GM18507 (cell line): Measurements from ENCODE around the gene PLEKHA8.
A peak's percentile ranks its signal among the peaks of the same experiment; 100 is the strongest.

Experiments used
- DNase-seq: peaks from one replicate; pipeline ENCODE4 v3.0.0; 2011; ENCODE audit warnings: low read depth; ENCODE audit not compliant: insufficient read length; ENCODE audit errors: extremely low spot score
- FAIRE-seq: peaks from 2 replicates; lab custom pipeline; 2011; peaks lifted over from hg19 to GRCh38; lab: Jason Lieb, UNC

Gene PLEKHA8

DNA sequence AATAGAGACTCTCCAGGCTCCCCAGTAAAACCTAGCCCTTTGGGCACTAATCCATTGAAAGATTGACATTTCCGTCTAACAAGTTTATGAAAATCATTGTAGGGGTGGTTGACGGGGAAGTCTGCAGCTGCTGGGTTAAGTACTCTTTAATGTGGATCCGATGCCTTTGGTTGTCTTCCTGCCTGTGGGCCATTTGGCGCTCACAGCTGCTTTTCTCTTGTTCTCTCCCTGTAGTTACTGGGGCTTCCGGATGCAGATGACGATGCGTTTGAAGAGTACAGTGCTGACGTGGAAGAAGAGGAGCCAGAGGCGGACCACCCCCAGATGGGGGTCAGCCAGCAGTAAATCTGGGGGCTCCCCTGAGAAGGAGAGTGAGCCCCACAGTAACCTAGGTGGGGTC lies 129.0 kb downstream of the PLEKHA8 start:
- no peak for FAIRE-seq

DNA sequence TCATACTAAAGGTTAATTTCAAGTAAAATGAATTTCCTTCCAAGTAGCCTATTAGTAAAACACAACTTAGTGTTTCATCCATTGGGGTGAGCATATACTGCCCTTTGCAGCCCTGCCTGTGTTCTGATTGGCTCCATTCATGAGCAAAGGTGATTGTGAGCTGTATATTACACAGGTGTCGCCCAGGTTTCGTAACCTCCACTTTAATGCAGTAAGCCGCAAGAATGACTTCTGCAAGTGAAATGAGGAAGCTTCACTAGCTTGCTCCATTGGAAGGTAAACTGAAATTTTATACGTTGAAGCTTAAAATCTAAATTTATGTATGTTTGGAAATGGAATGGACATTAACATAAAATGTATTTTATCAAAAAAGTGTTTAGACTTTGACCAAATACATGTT lies 131.0 kb downstream of the PLEKHA8 start:
- DNase-seq (no peak), FAIRE-seq (no peak)

More for the DNA sequence above, 129.0 kb downstream of the PLEKHA8 start:
- no peak for DNase-seq

DNA sequence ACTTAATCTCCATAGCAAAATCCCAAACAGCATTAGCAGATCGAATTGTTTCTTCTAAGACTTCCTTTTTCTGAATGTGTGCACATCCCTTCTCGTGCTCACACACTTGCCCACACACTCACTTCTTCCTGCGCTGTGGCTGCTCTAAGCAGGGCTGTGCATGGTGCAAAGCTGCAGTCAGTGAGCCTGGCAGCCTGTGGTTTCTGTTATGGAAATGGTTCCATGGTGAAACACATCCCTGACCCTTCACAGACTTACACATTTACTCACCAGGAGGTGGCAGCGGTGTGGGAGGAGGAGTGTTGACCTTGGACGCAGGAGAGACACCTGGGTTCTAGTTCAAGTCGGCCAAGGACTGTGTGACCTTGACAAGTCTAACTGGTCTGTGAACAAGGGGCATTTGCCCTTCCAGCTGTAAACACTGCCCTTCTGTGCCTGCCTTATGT lies 131.5 kb downstream of the PLEKHA8 start:
- FAIRE-seq (peak; percentile 73), DNase-seq (no peak)

DNA sequence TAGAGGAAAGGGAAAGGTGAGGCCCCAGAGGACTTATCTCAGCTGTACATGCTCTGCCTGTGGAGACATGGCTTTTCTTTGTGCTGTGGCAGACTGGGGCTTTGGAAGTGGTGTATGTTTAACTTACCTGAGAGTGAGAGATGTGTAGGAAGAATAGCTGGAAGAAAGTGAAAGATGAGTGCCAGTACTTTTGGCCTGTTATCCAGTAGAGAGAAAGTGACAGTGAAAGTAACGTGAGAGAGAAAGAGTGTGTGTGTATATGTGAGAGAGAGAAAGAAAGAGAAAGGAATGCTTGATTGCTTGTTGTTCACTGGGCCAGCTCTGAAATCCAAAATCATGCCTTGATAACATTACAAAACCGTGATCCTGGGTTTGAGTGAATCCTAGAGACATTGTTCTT lies 132.1 kb downstream of the PLEKHA8 start:
- no peak for FAIRE-seq
- DNase-seq = no peak

DNA sequence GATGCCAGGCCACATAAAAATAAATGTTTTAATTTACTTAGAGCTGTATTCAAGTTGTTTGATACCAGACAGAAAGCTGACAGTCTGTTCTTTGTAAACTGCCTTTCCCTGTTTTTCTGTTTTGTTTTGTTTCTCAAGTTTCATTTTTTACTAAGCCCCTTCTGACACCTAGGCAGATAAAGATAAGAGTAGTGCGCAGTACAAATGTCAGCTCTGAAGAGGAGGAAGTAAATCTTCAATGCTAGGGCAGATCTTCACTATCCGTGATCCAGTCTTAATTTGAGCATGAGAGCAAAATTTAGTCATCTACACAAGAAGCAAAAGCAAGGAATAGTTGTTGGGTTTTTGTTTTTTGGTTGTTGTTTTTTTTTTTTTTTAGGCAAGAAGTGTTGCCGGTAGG lies 133.9 kb downstream of the PLEKHA8 start:
- no peak for FAIRE-seq
- no peak for DNase-seq

DNA sequence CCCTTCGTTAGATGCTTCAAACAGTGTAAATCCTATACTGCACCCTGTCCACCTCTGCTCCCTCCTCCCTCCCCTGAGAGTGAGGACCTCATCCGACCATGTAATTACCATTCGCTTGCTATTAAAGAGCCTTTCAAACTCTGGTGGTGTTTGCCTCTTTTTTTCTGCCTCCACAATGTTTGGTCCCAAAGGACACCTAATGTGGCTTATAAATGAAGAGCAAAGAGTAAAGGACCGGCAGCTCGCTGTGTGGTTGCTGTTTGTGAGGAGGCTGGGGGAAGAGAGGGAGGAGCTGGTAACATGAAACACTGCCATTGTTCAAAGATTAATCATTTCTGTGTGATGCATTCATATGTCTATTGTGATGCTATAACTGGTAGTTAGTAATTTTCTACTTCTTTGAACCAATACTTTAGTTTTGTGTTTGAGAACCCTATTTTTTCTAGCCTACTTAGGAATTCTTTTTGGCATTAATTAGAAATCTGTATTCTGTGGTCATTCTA lies 134.5 kb downstream of the PLEKHA8 start:
- FAIRE-seq (no peak), DNase-seq (no peak)

DNA sequence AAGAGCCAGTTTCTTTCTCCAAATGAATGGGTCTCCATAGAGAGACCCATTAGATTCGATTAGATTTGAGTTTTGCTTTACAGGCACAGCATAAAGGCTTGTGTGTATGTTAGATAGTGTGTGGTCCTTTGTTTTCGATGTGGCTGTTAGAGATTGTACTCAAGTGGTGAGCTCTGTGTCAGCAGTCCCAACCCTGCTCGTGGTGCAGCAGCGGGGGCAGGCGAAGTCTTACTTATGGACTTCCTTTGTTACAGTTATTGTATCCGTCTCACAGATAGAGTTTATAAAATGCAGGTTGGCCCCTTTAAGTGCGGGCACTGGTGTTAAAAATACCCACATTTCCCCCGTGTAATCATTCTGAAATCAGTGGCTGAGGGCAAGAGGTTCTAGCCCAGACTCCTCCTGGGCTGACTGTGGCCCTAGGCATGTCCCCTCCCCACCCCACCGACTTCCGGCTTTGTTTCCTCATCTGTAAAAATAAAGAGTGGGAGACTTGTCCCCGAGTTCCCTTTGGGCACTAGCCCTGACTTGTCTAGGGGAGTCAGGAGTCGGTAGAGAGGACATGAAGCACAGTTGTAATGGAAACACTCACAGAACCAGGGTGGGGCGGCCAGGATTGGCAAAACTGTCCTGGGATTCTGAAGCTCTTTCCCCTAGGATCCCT lies 135.2 kb downstream of the PLEKHA8 start:
- no peak for DNase-seq
- peak; percentile 87 for FAIRE-seq

DNA sequence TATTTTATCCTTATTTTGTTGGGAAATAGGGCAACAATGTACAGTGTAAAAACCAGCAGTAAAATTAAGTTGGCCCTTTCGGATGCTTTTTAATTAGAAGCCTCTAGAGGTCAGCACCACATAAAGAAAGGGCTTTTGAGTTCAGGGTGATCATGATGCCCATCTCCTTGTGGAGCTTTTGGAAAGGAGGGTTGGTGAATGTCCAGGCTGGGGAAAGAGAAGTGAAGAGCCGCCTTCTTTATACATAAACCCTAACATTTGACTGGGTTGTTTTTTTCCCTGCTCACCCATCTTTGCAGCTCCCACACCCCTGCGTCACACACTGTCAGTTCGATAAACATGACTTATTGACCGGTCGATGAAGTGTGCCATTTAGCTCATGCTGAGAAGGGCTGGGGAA lies 136.4 kb downstream of the PLEKHA8 start:
- FAIRE-seq = peak; percentile 70
- peak; percentile 47 for DNase-seq

DNA sequence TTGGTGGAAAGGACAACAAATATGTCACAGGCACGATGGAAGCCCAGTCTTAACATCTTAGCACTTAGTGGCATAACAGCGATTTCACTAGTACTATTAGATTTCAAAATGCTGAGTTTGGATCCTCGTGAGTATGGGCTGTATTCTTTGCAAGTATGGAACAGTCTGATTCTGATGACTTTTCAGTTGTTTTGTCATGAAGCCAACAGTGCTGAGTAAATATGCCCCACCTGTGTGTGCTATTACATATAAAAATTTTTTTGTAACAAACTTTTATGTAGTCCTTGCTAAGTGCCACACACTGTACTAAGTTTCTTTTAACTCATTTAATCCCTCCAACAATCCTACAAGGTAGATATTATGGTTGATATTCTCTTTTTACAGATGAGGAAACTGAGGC lies 137.4 kb downstream of the PLEKHA8 start:
- no peak for FAIRE-seq
- no peak for DNase-seq

DNA sequence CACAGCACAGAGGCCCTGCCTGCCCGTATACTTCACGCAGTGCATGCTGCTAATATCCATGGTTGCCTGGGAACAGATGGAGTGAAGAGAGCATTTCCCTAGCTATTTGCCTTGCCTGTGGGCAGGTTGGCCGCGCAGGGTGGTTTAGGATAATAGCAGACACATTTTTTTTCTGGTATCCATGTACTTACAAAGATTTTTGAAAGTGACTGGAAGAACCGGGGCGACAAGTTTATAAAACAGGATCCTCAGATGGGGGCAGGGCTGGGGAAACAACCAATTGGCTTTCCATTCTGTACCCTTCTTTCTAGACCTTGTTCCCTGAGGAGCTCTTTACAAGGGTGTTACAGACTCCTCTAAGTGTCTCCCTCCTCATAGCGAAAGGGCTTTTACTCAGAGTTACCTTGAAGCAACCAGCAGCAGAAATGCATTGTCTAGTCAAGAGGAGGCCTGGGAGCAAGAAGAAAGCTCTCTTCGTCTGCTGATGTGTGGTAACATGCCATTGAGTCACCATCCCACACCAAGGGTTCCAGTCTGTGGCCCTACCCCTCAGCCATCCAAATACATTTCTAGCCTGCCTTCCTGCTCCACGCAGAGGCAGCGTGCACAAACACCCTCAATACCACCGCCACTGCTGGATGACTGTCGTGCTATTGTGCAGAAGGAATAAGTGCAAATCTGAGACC lies 138.1 kb downstream of the PLEKHA8 start:
- no peak for DNase-seq
- FAIRE-seq = no peak

DNA sequence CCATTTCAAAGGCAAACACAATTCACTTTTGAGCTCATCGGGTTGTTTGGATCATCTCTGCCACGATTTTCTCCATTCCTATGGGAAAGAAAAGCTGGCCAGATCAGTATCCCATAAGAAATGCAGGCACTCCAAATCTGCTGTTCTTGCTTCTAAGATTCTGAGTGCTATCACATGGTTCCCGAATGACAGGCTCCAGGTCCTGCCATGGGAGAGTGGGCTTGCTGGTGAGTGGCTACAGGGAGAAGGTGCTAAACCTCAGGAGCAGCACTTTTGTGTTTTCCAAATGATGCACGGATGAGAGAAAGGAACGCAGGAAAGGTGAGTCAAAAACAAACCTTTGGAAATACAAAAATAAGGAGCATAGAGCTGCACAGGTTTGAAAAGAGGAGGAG lies 138.6 kb downstream of the PLEKHA8 start:
- no peak for FAIRE-seq
- no peak for DNase-seq

DNA sequence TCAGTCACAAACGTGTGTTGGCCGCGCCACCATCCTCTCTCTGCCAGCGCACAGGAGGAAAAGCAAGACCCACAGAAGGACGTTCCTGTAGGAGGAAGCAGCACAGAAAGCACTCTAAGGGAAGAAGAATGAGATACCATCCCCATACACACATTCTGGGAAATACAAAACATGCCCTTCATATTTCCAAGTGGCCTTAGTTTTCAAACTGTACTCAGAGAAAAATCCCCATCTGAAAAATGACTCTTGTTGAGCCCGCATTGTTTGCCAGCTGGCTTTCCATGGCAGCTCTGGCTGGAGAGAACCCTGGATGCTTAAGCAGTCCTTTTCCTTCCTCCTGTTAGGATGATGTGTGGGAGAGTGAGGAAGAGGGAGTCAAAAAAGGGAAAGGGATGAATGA lies 139.7 kb downstream of the PLEKHA8 start:
- FAIRE-seq (no peak), DNase-seq (no peak)

DNA sequence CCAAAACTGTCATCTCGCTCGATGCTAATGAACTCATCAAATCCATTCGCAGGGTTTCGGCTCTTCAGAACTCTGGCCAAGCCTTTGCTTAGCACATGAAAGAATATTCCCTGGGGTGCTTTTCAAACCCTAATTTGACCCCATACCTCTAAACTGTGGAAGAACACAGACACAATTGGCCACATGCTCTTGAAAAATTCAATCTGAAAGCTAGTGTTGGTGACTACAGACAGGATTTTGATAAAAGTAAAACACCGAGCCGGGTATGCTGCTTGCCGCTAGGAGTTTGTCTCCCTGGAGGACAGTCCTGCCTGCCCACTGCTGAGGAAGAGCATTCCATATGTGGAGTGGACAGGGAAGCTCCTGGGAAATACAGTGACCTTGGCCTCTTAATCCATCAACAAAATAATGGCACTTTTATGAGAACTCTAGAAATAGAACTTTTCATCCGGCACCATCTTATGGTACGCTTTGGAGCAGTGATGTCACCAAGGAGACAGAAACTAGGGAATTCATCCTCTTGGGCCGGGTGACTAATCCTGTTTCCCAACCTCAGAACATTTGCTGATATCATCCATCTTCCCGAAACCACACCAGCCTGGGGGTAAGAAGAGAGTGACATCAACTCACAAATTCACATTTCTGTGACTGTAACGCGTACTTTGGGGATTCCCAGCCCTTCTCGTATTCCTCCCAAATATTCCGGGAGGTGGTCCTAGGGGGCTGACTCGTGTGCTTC lies 140.8 kb downstream of the PLEKHA8 start:
- FAIRE-seq = no peak

DNA sequence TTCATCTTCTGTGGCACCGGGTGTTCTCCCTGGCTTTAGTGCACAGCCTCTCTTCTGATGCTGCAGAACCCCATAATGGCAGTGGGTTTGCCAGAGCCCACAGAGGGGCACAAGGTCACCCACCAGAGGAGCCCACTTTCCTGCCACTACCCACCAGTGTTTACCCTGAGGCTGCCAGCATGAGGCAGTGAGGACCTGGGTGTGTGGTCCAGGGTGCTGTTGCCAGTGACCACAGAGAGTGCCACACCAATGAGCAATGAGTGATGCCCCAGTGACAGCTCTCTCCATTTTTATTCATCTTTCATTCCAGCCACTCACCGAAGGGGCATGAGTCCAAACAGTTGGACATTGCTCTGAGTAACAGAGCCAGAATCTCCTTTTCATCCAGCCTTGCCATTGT lies 141.4 kb downstream of the PLEKHA8 start:
- no peak for DNase-seq
- no peak for FAIRE-seq

More for the DNA sequence above, 140.8 kb downstream of the PLEKHA8 start:
- DNase-seq = no peak

DNA sequence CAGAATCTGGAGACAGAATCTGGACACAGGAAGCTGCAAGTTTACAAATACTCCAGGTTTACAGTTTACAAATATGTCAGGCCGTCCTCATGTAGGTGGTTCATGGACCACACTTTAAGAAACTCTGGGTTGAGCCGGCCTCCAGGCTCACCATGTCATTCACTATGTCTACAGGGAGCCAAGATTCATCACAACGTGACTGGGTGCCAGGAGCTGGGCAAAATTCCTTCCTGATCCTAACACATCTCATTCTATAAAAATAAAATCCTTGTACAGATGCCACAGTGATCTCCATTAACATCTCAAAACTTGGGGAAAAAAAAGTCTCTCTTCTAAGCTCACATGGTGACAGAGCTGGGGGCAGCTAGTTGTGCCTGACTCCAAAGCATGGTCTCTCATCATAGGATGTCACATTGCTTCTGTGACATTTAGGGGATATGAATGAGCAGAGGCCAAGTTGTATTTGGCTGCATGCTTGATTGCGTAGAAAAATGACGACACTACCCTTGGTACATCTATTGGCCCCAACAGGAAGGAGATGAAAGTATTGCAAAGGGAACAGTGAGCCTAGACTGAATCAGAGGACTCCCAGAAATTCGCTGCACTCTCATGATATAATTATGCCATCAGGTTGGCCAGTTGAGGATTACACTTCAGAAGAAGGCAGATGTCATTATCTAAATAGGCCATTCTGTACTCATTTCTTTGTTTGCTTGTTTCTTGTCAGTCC lies 142.4 kb downstream of the PLEKHA8 start:
- FAIRE-seq (no peak), DNase-seq (no peak)

DNA sequence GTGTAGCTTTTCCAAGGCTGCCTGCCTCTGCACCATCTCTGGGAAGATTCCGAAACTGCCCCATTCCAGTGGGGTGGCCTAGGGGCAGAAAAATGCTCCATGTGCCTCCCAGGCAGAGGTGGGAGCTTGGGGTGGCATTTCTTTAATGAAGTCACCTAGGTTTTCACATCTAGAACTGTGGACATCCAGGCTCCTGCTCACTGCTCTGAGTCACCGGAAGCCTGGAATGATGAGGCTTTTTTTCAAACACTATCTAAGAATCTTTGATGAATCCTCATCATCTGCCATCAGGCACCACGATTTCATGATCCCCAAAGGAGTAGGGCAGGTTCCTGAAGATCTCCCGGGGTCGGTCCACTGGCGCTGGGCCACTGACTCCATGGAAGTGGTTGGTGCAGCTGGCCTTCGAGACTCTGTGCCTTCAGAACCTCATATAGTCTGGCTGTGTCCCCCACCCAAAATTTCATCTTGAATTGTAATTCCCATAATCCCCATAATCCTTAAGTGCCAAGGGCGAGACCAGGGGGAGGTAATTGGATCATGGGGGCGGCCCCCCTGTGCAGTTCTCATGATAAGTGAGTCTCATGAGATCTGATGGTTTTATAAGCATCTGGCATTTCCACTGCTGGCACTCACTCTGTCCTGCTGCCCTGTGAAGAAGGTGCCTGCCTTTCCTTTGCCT lies 143.7 kb downstream of the PLEKHA8 start:
- no peak for FAIRE-seq
- DNase-seq = no peak

DNA sequence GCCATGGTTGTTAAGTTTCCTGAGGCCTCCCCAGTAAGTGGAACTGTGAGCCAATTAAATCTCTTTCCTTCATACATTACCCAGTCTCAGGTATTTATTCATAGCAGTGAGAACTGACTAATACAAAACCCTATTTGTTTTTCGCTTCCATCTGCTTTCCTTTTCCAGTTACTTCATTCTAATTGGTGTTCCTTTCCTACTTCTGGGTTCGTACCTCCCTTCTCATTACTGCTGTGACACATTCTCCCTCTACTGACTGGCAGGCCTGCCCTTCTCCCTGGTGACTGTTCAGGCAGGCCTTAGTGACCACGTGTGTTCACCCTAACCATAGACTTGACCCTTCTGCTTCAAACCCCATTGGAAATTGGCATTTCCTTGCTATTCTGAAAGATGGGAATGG lies 144.2 kb downstream of the PLEKHA8 start:
- FAIRE-seq (no peak), DNase-seq (no peak)

DNA sequence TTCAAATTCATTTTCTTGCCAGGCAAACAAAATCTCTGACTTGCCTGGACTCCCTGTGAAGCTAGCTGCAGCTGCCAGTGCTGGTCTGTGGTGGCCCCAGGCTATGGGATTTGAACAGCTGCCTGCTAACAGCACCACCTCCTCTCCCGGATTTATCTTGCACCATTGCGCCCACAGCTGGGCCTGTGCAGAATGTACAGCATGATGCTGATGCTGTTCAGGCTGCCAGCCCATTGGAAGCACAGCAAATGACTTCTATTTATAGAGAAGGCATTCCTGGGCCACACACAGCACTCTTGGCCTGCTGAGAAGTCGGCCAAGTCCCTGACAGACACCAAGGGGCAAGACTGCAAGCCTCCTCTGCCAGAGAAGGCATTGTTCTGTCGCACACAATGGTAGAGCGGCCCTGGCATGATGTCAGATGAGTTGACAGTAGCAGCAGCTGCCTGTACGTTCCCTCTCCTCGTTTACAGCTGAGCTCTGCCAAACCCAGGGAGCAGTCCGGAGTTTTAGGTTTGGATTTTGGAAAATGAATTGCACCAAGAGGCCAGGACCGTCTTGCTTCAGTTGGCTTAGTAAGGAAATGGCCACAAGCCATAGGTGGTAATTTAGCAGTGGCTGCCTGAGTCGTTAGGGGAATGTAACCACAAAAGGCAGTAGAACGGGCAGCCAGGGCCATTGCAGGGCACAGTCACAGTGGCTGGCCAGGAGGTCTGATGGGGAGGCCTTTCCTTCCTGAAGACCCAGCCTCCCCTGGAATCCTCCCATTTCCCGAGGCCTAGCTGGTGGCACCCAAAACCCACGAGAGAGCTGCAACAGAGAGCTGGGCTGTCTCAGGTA lies 145.1 kb downstream of the PLEKHA8 start:
- DNase-seq = no peak
- FAIRE-seq = no peak
